Immature natural killer cell (primary cell): ENCODE results near the gene HSD17B14. TPM values are rescaled to one million over a fixed set of nuclear protein-coding genes. Genes with fewer than 3 reads are reported as not detected.
"Not testable (repeated sequence)": the region's sequence is repeated elsewhere in the genome, so short reads cannot be mapped to it uniquely, and the experiment has no call there.

Source experiments
- DNase-seq, 3 donors: peaks; one replicate each; pipeline ENCODE4 v3.0.0; 2022; ENCODE audit warnings: mixed read lengths in 1 of 3
- H3K27ac Mint-ChIP-seq, 6 donors: one replicate each; pipeline ENCODE4 v1.8.0; 2020; ENCODE audit warnings: mixed read lengths in 6 of 6, mild to moderate bottlenecking in 5 of 6, inconsistent platforms in 4 of 6, moderate library complexity in 3 of 6
- H3K27me3 Mint-ChIP-seq, 3 donors: one replicate each; pipeline ENCODE4 v1.8.0; 2020 to 2021; ENCODE audit warnings: low read depth in 3 of 3, mild to moderate bottlenecking in 3 of 3, mixed read lengths in 3 of 3, moderate library complexity in 3 of 3, inconsistent platforms in 1 of 3
- H3K36me3 Mint-ChIP-seq, 3 donors: one replicate each; pipeline ENCODE4 v1.8.0; 2020; ENCODE audit warnings: mixed read lengths in 3 of 3, inconsistent platforms in 2 of 3, mild to moderate bottlenecking in 2 of 3
- H3K4me1 Mint-ChIP-seq, 2 donors: one replicate each; pipeline ENCODE4 v1.8.0; 2020; ENCODE audit warnings: inconsistent platforms in 2 of 2, mild to moderate bottlenecking in 2 of 2, mixed read lengths in 2 of 2, moderate library complexity in 1 of 2
- H3K4me3 Mint-ChIP-seq, 5 donors: one replicate each; pipeline ENCODE4 v1.8.0; 2020; ENCODE audit warnings: mild to moderate bottlenecking in 5 of 5, mixed read lengths in 5 of 5, inconsistent platforms in 3 of 5, moderate library complexity in 3 of 5
- H3K9me3 Mint-ChIP-seq, 6 donors: one replicate each; pipeline ENCODE4 v1.8.0; 2020; ENCODE audit warnings: mild to moderate bottlenecking in 6 of 6, mixed read lengths in 6 of 6, inconsistent platforms in 4 of 6, moderate library complexity in 3 of 6
- polyA plus RNA-seq, 3 donors: library from polyadenylated mRNA; unstranded; fragments of 300-500 nt; fragmentation: Illumina TruSeq; gene quantifications; one replicate each; pipeline ENCODE4 v1.2.3, GENCODE V29; 2021

Gene HSD17B14
- polyA plus RNA-seq, 3 donors from 2014 or later: not detected

DNA sequence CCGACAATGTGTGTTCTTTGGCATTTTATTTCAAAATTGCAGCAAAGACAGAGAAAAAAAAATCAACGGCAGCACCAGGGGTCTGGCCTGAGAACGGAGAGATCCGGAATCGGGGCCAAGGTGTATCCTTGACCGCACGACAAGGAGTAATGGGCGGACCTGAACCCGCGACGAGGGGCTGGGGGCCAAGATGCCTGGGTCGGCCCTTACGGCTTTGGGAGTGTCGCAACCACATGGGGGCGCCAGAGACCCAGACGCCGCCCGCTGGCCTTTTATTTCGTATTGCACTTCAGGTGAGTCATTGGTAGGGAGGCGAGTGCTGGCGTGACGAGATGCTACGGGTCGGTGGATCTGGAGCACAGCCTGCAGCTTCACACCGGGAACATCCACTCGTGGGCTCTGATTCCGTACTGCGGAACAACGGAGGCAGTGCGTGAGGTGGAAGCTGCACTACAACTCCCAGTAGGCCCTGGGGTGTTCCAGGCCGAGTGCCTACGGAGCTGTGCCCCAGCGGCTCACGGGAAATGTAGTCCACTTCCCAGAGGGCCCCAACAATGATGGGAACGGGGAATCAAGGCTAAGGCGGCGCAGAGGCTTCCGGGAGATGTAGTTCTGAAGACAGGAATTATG is 41.1 kb downstream of the HSD17B14 start:
- Mint-ChIP-seq H3K4me3 (peak overlapping the region; percentile 95 to 99 (median 96)), H3K9me3 (no peaks in the 10 kb centered on the region), H3K27me3 (no peaks in the 10 kb centered on the region), H3K4me1 (peaks cover 11 to 15% of the 10 kb centered on the region in 2 donors), H3K36me3 (no peaks in the 10 kb centered on the region), H3K27ac (peak overlapping the region; percentile 41 to 94 (median 92))
- peak; percentile 81 to 84 (median 82) for DNase-seq

DNA sequence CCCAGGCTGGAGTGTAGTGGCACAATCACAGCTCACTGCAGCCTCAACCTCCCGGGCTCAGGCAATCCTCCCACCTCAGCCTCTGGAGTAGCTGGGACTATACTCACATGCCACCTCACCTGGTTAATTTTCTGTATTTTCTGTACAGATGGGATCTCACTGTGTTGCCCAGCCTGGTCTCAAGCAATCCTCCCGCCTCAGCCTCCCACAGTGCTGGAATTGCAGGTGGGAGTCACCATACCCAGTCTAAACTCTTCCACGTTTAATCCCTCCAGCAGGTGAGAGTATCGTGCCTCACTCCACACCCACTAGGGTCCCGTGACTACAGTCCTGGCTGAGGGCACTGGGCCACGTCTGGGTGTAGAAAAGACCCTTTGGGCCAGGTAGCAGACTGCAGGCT is 42.0 kb downstream of the HSD17B14 start:
- no peak for DNase-seq
- Mint-ChIP-seq H3K4me3 (peak overlapping the region; percentile 40 to 99 (median 96)), H3K36me3 (no peaks in the 10 kb centered on the region), H3K4me1 (peaks cover 11 to 15% of the 10 kb centered on the region in 2 donors), H3K27me3 (no peaks in the 10 kb centered on the region), H3K9me3 (no peaks in the 10 kb centered on the region), H3K27ac (peak overlapping the region in 1 of 6 donors; percentile 94)

DNA sequence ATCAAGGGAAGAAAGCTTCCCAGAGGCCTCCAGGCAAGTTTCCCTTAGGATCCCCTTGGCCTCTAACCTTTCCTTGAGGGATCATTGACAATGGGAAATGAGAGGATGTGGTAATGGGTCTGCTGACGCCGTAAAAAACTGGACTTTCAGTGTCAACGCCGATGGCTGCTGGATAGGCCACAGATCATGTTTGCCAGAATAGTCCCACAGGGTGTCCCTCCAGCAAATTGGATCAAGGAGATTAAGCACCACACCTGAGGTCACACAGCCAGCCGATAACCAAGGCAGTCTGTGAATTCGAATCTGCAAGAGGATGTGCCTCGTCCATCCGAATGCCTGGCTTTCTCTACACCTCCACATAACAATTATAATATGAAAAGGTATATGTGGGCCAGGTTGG is 43.0 kb downstream of the HSD17B14 start:
- H3K4me1 Mint-ChIP-seq: peaks cover 11 to 15% of the 10 kb centered on the region in 2 donors
- no peak for DNase-seq
- H3K9me3 Mint-ChIP-seq: no peaks in the 10 kb centered on the region
- no peaks in the 10 kb centered on the region for H3K36me3 Mint-ChIP-seq
- H3K27me3 Mint-ChIP-seq: no peaks in the 10 kb centered on the region
- no peak overlapping the region for H3K4me3 Mint-ChIP-seq
- no peak overlapping the region for H3K27ac Mint-ChIP-seq

DNA sequence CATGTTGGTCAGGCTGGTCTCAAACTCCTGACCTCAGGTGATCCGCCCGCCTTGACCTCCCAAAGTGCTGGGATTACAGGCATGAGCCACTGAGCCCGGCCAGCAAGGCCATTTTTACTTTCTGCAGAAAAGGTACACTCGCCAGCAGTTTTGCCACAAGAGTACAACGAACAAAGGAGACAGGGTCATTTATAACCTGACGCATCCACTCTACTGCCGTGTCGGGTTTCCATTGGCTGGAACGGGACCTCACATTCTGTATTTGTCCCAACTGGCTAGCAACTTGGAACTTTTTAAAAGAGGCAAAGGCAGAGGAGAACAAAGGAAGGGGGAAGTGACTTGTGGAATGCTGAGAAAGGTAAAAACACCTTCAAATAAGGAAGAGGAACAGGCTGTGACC is 49.0 kb downstream of the HSD17B14 start:
- not testable (repeated sequence) for H3K4me1 Mint-ChIP-seq, DNase-seq, H3K4me3 Mint-ChIP-seq, H3K27ac Mint-ChIP-seq, H3K36me3 Mint-ChIP-seq, H3K9me3 Mint-ChIP-seq
- peaks cover 0 to 11% (median 1%) of the 10 kb centered on the region in 3 donors for H3K27me3 Mint-ChIP-seq

DNA sequence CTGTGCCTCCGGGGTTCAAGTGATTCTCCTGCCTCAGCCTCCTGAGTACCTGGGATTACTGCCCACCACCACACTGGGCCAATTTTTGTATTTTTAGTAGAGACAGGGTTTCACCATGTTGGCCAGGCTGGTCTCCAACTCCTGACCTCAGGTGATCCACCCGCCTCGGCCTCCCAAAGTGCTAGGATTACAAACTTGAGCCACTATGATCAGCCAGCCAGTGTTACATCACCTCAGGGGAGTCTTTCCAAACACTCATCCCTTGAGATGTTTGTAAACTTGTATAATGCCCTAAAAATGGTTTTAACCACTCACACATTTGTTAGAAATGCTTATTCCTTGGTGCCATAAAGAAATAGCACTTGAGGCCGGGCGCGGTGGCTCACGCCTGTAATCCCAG is 49.9 kb downstream of the HSD17B14 start:
- H3K4me3 Mint-ChIP-seq, H3K4me1 Mint-ChIP-seq, H3K27ac Mint-ChIP-seq, DNase-seq, H3K9me3 Mint-ChIP-seq, H3K36me3 Mint-ChIP-seq: not testable (repeated sequence)
- H3K27me3 Mint-ChIP-seq: peaks cover 2 to 11% (median 5%) of the 10 kb centered on the region in 3 donors

DNA sequence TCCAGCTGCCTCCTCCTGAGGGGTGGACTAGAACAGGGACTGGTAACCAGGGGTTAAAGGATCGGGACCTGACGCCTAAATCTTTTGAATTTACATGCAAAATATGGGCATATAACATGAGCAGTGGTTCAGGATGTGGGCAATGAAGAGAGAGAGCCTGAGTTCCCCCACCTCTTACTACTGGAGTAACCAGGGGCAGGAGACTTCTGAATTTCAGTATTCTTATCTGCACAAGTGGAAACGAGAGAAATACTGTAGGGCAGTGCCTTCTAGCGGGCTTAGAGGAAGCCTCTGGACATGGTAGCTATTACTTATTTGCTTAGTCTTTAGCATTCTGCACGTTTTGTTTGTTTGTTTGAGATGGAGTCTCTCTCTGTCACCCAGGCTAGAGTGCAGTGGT is 51.8 kb downstream of the HSD17B14 start:
- H3K27me3 Mint-ChIP-seq: peaks cover 2 to 11% (median 5%) of the 10 kb centered on the region in 3 donors
- no peaks in the 10 kb centered on the region for H3K9me3 Mint-ChIP-seq
- DNase-seq: no peak
- H3K27ac Mint-ChIP-seq: no peak overlapping the region
- H3K4me3 Mint-ChIP-seq: no peak overlapping the region
- H3K4me1 Mint-ChIP-seq: peaks cover 3 to 6% of the 10 kb centered on the region in 2 donors
- no peaks in the 10 kb centered on the region for H3K36me3 Mint-ChIP-seq

DNA sequence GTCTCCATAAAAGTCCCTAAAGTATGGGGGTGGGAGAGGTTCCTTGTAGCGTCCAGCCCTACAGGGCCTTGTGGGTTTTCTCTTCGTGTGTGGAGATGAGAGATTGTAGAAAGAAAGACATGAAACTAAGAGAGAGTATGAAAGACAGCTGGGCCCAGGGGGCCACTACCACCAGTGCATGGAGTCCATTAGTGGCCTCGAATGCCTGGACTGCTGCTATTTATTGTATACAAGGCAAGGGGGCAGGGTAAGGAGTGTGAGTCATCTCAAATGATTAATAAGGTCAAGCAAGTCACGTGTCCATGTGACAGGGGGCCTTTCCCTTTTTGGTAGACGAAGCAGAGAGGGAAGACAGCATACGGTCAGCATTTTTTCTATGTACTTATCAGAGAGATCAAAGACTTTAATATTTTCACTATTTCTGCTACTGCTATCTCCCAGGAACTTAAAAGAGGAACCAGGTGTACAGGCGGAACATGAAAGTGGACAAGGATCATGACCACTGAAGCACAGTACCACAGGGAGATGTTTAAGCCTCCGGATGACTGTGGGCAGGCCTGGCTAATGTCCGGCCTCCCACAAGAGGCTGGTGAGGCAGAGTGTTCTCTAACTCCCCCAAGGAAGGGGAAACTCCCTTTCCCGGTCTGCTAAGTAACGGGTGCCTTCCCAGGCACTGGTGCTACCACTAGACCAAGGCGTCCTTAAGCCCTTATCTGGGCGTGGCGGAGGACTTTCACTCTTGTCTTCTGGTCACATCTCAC is 55.5 kb downstream of the HSD17B14 start:
- peaks cover 5 to 10% (median 8%) of the 10 kb centered on the region in 3 donors for H3K27me3 Mint-ChIP-seq

DNA sequence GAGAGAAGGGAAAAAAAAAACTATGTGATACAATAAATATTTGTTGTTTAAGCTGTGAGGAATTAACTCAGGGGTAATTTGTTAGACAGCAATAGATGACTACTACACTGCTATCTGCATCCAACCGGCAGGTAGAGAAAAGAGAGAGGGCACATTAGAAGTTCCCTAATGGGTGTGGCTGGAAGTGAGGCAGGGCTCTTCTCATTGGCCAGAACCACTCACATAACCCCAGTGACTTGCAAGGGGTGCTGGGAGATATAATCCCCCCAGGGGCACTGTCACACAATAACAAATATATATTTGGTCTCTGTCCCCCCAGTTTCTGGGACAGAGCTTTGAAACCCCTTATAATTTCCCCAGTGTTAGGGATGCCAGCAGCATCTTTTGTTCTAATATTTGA is 56.7 kb downstream of the HSD17B14 start:
- peaks cover 3 to 6% of the 10 kb centered on the region in 2 donors for H3K4me1 Mint-ChIP-seq
- no peaks in the 10 kb centered on the region for H3K9me3 Mint-ChIP-seq
- DNase-seq: no peak
- H3K27ac Mint-ChIP-seq: no peak overlapping the region
- H3K36me3 Mint-ChIP-seq: no peaks in the 10 kb centered on the region
- no peak overlapping the region for H3K4me3 Mint-ChIP-seq
- H3K27me3 Mint-ChIP-seq: peaks cover 3 to 8% (median 5%) of the 10 kb centered on the region in 3 donors

More for the DNA sequence above, 55.5 kb downstream of the HSD17B14 start:
- H3K36me3 Mint-ChIP-seq: no peaks in the 10 kb centered on the region
- DNase-seq: no peak
- H3K27ac Mint-ChIP-seq: no peak overlapping the region
- peaks cover 3 to 6% of the 10 kb centered on the region in 2 donors for H3K4me1 Mint-ChIP-seq
- H3K4me3 Mint-ChIP-seq: no peak overlapping the region
- no peaks in the 10 kb centered on the region for H3K9me3 Mint-ChIP-seq

DNA sequence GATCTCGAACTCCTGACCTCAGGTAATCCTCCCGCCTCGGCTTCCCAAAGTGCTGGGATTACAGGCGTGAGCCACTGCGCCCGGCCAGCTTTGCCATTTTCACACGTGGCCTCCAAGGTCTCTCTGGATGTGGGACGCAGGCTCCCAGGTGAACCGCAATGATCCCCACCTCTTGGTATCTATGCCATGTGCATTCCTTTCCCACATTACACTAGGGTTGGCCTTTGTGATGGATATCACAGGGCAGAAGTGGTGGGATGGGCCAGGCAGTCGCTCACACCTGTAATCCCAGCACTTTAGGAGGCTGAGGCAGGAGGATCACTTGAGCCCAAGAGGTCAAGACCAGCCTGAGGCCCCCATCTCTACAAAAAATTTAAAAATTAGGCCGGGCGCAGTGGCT is 58.6 kb downstream of the HSD17B14 start:
- H3K27me3 Mint-ChIP-seq: peaks cover 2 to 10% (median 5%) of the 10 kb centered on the region in 3 donors
- no peaks in the 10 kb centered on the region for H3K36me3 Mint-ChIP-seq
- H3K9me3 Mint-ChIP-seq: no peaks in the 10 kb centered on the region
- no peak overlapping the region for H3K27ac Mint-ChIP-seq
- no peak overlapping the region for H3K4me3 Mint-ChIP-seq
- no peak for DNase-seq
- peaks cover 3 to 6% of the 10 kb centered on the region in 2 donors for H3K4me1 Mint-ChIP-seq

DNA sequence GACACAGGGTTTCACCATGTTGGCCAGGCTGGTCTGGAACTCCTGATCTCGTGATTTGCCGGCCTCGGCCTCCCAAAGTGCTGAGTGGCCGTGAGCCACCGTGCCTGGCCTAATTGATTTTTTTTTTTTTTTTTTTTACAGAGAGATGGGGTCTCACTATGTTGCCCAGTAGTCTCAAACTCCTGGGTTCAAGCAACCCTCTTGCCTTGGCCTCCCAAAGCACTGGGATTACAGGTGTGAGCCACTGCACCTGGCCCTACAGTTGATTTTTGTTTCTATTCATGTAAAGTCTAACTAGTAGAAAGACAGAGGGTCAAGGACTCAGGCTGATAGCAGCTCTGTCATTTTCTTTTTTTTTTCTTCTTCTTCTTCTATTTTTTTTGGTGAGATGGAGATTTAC is 59.2 kb downstream of the HSD17B14 start:
- H3K27ac Mint-ChIP-seq: no peak overlapping the region
- no peaks in the 10 kb centered on the region for H3K9me3 Mint-ChIP-seq
- H3K4me1 Mint-ChIP-seq: peaks cover 0 to under 1% of the 10 kb centered on the region in 2 donors
- peaks cover 2 to 8% (median 6%) of the 10 kb centered on the region in 3 donors for H3K27me3 Mint-ChIP-seq
- DNase-seq: no peak
- H3K36me3 Mint-ChIP-seq: no peaks in the 10 kb centered on the region
- H3K4me3 Mint-ChIP-seq: no peak overlapping the region

DNA sequence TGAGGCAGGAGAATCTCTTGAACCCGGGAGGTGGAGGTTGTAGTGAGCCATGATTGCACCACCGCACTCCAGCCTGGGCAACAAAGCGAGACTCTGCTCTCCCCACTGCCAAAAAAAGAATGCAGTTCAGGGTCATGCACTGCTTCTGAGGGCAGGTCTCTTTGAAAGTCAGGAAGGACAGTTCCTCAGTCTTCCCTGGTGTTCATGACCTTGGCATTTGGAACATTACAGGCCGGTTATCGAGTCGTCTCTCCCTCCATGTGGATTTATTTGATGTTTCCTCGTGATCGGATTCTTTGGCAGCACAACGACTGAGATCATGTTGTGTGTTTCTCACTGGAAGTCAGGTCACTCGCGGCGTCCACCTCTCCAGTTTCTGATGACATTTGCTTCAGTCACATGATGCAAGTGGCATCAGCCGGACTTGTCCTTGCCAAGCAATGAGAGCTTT is 63.8 kb downstream of the HSD17B14 start:
- no peak for DNase-seq
- H3K27ac Mint-ChIP-seq: no peak overlapping the region

DNA sequence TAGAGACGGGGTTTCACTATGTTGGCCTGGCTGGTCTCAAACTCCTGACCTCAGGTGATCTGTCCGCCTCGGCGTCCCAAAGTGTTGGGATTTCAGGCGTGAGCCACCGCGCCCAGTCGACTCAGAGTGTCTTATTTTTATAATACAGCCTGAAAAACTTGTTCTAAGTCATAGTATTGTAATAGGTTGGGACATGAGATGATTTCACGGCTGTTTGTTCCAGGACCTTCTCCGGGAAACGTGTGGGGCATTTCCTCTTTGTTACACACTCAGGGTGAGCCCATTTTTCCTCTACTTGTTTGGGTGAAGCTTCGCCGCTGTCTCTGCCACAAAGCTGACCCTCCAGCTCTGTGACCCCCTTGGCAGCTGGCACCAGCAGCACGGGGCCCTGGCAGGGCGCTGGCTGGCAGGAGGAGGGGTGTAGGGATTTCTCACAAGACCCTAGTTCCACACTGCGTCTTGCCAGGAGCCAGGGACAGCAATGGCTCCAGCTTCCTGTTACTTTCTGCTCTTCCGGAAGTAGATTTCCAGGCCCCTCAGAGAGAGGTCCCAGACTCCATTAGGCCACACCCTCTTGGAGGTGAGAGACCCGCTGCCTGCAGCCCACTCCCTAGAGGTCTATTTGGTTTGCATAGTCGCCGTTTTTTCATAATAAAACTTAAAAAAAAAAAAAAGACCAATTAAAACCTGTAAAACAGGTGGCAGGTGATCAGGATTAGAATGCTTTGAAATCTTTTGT is 65.4 kb downstream of the HSD17B14 start:
- Mint-ChIP-seq H3K27ac (no peak overlapping the region), H3K4me3 (no peak overlapping the region), H3K36me3 (no peaks in the 10 kb centered on the region), H3K4me1 (no peaks in the 10 kb centered on the region), H3K9me3 (no peaks in the 10 kb centered on the region), H3K27me3 (peaks cover 2 to 7% (median 5%) of the 10 kb centered on the region in 3 donors)
- DNase-seq: no peak

More for the DNA sequence above, 63.8 kb downstream of the HSD17B14 start:
- Mint-ChIP-seq H3K4me1 (no peaks in the 10 kb centered on the region), H3K36me3 (no peaks in the 10 kb centered on the region), H3K27me3 (peaks cover 3 to 8% (median 5%) of the 10 kb centered on the region in 3 donors), H3K4me3 (no peak overlapping the region), H3K9me3 (no peaks in the 10 kb centered on the region)

DNA sequence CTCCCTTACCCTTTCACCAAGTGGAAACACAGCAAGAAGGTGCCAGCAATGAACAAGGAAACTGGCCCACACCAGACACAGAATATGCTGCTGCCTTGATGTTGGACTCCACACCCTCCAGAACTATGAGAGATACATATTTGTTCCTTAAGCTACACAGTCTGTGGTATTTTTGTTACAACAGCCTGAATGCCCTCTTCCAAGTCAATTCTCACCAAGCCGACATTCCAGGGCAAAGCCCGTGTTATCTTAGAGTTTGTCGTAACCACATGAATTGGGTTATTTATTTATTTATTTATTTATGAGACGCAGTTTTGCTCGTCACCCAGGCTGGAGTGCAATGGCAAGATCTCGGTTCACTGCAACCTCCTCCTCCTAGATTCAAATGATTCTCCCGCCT is 66.0 kb downstream of the HSD17B14 start:
- Mint-ChIP-seq H3K4me3 (no peak overlapping the region), H3K9me3 (no peaks in the 10 kb centered on the region), H3K36me3 (no peaks in the 10 kb centered on the region), H3K4me1 (no peaks in the 10 kb centered on the region), H3K27ac (no peak overlapping the region), H3K27me3 (peaks cover 2 to 7% (median 5%) of the 10 kb centered on the region in 3 donors)
- no peak for DNase-seq
